GM21529 (cell line): ENCODE results near the gene LLGL1.

Source experiments
- ATAC-seq: cut with Tn5 transposase; IDR thresholded peaks from one replicate; pipeline ENCODE4 v1.9.1; 2021; ENCODE audit not compliant: unreplicated experiment

The LLGL1 gene

DNA sequence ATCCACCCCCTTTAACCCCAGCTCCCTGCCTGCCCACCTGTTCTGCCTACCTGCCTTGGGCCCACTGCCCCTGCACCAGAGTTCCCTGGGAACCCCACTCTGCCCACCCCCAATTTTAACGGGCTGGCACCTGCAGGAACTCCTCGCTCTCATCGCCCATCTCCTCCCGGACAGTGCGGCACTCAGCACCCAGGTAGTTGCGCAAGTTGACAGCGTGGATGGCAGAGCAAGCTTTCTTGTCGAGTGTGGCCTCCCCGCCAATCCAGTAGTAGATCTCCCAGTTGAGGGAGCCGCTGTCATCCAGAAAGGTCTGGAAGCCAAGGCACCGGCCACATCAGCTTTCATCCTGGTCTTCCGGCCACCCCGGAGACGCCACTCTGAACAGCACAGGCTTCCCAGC is 25.3 kb downstream of the LLGL1 start:
- no peak for ATAC-seq

DNA sequence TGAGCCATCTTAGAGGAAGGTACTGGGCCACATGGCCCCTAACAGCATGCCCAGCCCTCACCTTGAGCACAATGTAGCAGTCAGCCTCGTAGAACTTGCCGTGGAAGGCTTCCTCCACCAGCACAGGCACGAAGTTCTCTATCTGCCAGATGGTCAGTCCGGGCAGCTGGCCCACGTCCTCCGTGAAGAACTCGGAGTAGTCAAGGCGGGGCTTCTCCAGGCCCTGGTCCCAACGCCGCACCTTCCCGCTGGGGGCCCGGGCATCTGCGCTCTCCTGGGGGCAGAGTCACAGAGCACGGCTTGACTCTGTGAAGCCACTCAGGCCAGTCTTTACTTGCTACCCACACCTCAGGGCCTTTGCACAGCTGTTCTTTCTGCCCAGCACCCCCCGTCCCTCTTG is 25.8 kb downstream of the LLGL1 start:
- no peak for ATAC-seq

DNA sequence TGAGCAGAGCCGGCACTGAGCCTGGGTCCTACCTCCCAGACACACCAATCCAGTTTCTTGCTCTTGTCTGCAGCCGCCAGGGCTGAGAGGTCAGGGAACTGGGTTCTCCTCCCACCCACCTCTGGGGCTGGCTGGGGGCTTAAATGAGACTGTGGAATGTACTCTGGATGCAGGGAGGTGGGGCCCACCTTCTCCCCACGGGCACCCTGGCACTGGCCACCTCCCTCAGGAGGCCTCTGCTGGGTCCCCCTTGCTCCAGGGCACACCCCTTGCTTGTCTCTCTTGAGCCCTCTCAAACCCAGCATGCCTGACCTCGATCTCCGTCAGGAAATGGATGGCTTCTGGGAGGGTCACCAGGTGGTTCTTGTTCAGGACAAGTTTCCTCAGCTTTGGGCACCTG is 26.7 kb downstream of the LLGL1 start:
- no peak for ATAC-seq

DNA sequence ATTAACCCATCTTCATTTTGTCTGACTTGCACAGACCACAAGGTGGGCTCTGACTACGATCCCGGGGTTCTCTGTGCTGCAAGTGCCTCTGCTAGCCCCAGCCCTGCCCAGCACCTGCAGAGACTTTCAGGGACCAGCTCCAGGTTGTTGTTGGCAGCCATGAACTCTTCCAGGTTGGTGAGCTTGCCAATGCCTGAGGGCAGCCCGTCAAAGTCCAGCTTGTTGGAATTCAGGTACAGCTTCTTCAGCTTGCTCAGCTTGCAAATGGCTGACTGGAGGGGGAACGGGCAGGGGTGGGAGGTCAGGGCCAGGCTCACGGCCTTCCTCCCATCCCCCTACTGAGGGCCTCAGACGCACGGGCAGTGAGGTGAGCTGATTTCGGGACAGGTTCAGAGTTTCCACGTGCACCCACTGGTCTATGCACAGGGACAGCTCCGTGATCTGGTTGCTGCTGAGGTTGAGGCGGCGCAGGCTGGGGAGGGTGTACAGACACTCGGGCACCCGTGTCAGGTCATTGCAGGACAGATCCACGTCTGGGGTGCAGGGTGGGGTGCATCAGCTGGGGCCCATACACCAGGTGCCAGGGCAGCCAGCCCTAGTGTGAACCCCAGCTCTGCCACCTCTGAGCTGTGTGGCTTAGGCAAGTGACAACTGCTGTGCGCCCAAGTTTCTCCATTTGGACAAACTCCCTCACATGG is 27.9 kb downstream of the LLGL1 start:
- no peak for ATAC-seq

DNA sequence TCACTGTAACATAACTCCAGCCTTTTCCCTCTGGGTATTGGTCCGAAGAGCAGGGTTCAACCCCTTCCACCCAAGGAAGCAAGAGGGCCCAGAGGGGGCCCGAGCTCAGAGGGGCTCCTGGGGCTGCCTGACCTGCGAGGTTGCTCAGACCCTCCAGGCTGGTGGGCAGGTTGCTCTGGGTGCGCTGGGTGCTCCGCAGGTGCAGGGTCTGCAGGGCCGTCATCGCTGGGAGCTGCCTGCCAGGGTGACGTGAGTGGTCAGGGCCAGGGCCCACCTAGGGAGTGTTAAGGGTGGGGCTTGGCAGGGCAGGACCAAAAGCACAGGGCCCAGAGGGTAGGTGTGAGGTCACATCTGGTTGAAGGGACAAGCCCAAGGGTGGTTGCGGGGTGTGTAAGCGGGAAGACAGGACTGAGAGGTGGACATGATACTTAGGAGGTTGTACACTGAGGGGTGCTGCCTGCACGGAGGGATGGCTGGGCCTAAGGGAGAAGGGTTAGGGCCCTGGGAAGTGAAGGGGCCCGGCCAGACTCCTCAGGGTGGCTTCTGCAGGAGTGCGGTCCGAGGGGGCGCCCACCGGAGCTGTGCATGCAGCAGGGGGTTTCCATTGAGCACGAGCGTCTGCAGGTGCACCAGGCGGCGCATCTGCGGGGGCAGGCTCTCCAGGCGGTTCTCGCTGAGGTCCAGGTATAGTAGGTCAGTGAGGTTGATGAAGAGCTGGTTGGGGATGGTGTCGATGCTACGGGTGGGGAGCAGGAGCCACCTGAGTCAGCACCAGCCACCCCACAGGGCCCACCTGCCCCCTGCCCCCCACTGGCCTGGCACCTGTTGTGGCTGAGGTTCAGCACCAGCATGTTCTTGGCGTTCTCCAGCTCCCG is 28.7 kb downstream of the LLGL1 start:
- no peak for ATAC-seq

DNA sequence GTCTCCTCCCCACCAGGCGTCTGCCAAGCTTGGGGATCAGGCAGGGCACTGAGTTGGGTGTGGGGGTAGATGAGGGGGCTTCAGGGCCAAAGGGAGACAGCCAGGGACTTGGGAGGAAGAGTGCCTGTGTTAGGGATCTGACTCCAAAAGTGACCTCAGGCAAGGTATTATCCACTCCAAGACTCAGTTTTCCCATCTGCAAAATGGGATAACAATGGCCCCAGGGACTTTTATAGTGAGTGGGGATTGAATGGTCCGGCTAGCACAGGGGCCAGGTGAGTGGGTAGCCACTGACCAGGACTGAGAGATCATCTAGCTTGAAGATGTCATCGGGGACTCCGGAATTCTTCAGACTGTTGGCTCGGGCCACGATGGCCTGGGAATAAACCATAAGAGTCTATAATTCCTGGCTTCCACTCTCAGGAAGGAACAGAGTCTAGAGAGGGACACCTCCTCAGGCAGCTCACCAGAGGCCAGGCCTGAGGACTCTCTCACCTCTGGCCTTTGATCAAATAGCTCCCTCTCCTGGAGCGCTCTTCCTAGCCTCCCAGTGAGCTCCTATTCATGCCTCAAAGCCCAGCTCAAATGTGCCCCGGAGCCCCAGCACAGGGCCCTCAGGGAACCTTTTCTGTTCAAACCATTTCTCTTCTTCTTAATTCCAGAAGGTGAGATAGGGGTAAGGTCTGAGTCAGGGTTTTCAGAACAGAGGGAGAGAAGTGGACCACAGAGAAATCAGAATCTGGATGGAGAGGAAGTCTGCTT is 29.6 kb downstream of the LLGL1 start:
- ATAC-seq: no peak

DNA sequence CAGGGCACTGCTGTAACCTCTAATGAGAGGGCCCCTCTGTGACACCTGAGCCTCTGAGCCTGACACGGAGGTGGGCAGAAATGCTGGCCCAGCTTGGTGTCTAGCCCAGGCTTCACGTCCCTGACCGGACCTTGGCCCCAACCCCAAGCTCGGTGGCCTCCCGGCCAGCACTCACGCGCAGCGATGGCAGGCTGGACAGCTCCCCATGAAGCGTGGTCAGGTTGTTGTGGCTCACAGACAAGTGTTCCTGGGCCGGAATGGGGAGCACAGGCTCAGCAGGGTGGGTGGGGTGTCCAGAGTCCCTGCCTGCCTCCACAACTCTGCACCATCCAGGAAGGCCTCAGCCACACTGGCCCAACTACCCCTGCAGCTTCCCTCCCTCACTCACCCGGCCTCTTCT is 30.9 kb downstream of the LLGL1 start:
- no peak for ATAC-seq

DNA sequence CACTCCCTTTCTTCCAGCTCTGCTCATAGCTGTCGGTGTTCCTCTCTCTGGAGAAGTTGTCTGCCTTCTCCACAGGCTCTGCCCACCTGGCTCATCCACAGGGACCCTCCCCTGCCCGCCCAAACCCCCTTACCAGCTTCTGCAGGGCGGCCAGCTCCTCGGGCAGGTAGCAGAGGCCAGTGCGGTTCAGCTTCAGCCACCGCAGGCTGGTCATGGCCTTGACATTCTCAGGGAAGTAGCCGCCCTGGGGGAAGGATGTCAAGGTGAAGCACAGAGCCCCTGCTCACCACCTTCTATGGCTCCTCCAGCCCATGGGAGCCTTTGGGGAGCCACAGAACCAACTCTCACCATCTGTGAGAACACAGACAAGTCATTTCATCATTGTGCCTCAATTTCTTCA is 31.3 kb downstream of the LLGL1 start:
- ATAC-seq: no peak

DNA sequence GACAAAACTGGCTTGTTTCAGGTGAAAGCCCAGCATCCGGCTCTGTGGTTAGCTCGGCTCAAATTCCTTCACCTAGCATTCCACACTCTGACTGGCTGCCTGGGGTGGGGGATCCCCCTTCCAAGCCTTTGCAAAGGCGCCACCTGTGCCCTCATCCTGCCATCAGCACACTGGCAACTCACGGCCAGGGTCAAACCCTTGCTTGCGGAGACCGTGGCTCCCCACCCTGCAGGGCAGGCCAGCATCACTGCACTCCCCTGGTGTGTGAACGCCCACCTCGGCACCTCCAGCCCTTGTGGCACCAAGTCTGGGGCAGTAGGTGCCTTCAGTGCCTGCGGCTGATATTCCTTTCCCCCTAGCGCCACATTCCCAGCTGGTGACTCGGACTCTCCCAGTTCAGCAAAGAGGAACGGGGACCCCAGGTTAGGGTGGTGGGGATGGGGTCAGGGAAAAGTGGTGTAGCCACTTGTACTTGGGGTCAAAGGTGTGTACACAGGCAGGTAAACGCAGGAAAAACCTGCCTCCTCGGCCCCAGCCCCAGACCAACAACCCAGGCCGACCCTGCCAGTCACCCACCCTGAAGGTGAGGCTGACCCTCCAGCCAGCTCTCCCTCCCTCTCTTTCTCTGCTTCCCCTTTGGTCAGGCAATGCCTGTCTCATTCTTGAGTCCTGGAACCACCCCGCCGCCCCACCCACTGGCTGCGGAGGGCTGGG is 32.0 kb downstream of the LLGL1 start:
- ATAC-seq: peak; percentile 3

DNA sequence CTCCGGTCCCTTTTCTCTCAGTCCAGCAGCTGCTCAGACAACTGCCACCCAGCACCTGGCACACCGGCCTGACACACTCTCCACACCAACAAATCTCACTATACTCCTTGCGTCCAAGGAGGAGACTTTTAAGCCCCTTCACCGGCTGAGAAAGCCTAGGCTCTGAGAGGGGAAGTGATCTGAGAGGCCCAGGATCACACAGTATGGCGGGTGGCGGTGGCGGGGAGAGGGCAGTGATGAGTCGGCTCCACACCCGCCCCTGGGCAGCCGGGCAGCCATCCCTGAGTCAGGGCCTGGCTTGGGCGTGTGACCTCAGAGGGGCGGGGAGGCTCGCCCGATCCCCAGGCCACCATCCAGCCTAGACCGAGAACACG is 32.5 kb downstream of the LLGL1 start:
- peak; percentile 30 for ATAC-seq

DNA sequence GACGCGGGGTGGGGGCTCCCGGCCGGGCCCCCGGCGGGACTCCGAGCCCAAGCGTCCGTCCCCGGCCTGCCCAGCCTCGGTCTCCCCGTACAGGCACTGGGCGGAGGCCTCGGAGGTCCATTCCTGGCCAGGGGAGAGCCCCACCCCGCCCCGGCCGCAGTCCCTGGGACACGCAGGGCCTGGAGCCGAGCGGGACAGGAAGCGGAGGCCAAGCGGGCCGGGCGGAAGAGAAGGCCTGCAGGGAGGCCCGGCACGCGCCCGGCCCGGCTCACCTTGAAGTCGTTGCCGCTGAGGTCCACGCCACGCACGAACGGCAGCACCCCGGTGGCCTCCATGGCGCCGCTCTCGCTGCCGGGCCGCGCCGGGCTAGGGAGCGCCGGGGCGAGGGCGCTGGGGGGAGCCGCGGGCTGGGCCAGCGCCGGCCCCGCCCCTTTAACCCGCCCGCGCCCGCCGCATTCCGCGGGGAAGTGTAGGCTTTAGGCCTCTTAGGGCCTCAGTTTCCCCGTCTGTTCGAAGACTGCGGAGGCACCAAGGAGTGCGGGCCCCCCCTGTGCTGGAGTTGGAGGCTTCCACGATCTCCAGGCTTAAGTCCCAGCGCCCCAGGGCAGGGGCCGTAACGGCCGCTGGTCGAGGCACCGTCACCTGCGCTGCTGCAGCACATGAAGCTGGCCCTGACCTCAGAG is 33.1 kb downstream of the LLGL1 start, which contains the start of gene FLII:
FLII (minus strand) TSS at position 383 of the 683 bp plus-strand sequence; CDS start at position 335, 48 bp downstream.
- ATAC-seq: no peak

DNA sequence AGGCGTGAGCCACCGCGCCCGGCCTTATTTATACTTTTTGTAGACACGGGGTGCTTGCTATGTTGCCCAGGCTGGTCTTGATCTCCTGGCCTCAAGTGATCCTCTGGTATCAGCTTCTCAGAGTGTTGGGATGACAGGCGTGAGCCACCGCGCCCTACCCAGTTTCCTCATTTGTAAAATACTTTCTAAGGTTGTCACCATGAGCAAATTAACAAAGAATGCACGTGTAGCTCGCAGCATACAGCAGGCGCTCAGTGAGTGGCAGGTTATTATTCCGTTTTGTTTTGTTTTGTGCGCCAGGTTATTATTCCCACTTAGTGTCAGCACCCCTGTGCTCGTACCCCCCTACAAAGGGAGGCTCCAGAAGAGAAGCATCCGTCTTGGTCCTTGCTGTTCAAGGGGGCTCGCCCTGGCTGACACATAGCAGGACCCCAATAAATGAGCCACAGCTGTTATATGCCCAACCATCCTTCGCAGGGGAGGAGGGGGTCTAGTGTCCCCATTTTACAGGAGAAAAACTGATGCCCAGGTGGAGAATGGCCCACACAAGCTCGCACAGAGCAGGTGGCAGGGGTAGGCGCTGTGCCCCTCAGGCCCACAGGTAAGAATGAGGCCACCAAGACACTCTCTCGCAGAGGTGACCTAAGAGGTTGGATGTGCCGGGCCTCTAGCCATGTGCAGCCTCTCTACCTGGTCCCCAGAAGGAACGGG is 34.3 kb downstream of the LLGL1 start:
- no peak for ATAC-seq

DNA sequence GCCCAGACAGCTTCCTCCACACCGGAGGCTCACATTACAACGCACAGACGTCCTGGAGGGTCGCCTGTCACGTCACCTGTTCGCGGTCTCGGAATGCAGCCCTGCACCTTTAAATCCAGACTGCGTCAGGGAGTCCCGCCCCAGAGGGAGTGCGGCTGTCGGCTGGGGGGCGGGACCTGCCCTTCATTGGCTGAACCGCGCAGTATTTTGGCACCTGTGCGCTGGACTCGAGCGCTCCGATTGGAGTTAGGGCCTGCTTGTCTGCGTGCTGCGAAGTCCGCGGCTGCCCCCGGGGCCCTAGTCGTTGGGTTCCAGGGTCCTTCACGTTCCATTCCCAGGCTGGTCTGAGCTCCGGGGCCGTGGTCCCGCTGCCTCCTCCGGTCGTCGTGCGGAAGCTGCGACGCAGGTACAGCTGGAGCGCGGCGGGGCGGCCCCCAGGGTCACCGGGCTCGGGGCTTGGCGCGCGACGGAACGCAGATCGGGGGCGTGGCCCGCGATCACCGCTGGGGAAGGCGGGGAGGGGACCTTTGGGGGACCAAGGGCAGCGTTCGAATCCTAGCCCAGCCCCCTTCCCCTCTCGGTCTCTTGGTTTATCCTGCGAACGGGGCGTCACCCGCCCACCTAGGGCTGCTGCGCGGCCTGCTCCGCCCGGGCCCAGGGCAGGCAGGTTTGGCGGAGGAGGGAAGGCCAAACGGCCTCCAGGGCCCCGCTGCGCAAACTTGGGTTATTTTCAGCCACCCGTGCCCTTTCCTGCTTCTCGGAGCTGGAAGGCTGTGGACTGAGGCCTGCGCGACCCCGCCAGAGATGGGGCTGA is 35.1 kb downstream of the LLGL1 start, which contains the start of gene MIEF2:
MIEF2 (plus strand) TSS at position 331 of the 814 bp plus-strand sequence. CDS start 2,059 bp downstream, outside the sequence.
- peak; percentile 80 for ATAC-seq

DNA sequence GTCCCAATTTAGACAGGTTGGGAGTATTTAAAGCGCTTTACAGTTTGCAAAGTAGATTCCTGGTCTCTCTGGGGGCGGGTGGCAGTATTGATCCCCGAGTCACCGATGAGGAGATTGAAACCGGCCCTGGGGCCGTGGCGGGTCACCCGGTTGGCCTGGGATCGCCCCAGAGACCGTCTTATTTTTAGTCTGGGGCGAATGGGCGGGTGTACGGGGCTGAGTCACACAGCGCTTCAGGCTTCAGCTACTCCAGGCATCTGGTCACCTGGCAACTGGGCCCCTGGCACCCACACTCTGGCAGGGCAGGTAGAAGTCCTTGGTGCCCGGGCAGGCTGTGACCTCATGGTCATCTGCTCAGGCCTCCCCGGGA is 35.7 kb downstream of the LLGL1 start:
- ATAC-seq: no peak

DNA sequence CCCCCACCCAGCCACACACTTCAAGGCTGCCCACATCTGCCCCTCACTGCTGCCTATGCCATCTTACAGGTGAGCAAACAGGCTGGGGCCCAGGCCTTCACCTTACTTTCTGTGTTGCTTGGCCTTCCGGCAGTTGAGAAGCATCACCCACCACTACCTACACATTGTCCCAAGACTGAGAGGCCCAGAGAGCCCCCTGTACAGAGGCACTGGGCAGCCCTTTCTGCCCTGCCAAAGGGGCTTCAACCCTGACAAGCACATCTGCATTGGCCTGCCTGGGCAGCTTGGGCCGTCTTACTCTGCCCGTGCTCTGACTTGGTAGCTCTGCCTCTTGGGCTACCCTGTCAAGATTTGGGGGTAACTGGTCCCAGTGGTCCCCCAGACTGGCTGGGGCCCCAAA is 36.2 kb downstream of the LLGL1 start:
- no peak for ATAC-seq

DNA sequence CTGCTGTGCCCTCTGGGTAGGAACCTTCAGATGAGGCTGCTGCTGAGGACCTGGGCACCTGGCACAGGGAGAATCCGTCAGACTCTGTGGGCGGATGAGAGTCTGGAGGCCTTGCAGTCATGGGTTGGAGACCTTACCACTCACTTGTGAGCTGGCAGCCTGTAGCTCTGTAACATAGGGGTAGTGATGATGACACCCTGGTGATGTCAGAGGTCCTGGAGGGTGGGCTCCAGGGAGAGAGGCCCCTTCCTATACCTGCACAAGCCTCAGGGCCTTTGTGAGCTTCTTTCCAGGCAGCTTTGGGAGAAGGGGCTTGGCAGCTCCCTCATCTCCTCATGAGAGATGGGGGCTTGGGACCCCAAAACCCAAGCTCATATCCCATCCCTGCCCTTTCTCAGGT is 36.7 kb downstream of the LLGL1 start:
- no peak for ATAC-seq

DNA sequence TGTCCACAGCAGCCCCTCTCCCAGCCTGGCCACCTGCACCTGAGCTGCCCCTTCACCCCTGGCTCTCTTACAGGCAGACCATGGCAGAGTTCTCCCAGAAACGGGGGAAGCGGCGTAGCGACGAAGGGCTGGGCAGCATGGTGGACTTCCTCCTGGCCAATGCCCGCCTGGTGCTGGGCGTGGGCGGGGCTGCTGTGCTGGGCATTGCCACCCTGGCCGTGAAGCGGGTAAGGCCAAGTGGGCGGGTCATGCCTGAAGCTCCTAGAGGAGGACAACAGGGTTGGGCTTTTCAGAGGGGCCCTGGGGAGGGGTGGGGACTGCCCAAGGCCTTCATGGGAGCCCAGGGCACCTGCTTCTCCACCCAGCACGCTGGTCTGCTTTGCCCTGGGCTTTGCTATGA is 37.2 kb downstream of the LLGL1 start:
- no peak for ATAC-seq

DNA sequence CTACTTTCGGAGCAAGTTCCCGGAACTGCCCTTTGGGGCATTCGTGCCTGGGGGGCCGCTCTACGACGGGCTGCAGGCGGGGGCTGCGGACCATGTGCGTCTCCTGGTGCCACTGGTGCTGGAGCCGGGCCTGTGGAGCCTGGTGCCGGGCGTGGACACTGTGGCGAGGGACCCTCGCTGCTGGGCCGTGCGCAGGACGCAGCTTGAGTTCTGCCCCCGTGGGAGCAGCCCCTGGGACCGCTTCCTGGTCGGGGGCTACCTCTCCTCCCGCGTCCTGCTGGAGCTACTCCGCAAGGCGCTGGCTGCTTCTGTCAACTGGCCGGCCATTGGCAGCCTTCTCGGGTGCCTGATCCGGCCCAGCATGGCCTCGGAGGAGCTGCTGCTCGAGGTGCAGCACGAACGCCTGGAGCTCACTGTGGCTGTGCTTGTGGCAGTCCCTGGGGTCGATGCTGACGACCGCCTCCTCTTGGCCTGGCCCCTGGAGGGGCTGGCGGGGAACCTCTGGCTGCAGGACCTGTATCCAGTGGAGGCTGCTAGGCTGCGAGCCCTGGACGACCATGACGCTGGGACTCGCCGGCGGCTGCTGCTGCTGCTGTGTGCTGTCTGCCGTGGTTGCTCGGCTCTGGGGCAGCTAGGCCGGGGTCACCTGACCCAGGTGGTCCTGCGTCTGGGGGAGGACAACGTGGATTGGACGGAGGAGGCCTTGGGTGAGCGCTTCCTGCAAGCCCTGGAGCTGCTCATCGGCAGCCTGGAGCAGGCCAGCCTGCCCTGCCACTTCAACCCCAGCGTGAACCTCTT is 38.6 kb downstream of the LLGL1 start:
- no peak for ATAC-seq
